GM18870 (cell line): ENCODE data around the gene EME1.

Source experiments
- ATAC-seq: cut with Tn5 transposase; IDR thresholded peaks from one replicate; pipeline ENCODE4 v1.9.1; 2021; ENCODE audit warnings: moderate library complexity; ENCODE audit not compliant: unreplicated experiment

EME1 gene

GRCh38 chr17:50347894-50348291, 25.1 kb upstream of the EME1 start:
- no peak for ATAC-seq

GRCh38 chr17:50348522-50349242, 24.3 kb upstream of the EME1 start:
- ATAC-seq, result no peak

DNA sequence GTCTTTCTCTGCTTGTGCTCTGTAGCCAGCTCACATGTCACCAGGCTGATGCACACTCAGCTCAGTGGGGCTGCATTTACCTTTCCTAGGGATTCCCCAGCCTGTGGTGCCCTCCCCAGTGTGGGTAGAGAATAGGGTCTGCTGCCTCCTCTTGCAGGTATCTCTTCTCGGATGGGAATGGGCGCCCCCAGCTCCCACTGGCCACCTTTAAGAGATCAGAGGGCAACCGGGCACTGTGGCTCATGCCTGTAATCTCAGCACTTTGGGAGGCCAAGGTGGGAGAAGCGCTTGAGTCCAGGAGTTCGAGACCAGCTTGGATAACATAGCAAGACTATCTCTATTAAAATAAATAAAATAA, 23.8 kb upstream of the EME1 start:
- no peak for ATAC-seq

- no peak for ATAC-seq
Observed at GRCh38 chr17:50350733-50351132, 22.3 kb upstream of the EME1 start.

- no peak for ATAC-seq
Observed at GRCh38 chr17:50352072-50352692, 20.8 kb upstream of the EME1 start.

GRCh38 chr17:50352693-50353599, 20.1 kb upstream of the EME1 start:
- ATAC-seq, result no peak

GRCh38 chr17:50353600-50354195, 19.3 kb upstream of the EME1 start:
- ATAC-seq, result no peak

DNA sequence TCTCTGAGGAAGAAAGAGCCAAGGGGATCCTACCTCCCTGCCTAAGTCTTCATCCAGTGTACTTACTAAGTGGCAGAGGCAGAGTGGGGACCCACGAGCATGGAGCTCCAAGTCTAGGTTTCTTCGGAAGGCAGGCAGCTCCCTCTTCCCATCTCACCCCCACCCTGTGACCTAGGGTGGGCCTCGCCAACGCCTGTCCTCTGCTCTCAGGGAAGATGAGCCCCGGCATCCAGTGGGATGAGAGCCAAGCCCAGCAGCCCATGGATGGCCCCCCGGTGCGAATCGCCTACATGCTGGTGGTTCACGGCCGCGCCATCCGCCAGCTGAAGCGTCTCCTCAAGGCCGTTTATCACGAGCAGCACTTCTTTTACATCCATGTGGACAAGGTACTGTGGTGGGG, 18.8 kb upstream of the EME1 start:
- ATAC-seq, result no peak

GRCh38 chr17:50354776-50355175, 18.3 kb upstream of the EME1 start:
- ATAC-seq, result no peak

DNA sequence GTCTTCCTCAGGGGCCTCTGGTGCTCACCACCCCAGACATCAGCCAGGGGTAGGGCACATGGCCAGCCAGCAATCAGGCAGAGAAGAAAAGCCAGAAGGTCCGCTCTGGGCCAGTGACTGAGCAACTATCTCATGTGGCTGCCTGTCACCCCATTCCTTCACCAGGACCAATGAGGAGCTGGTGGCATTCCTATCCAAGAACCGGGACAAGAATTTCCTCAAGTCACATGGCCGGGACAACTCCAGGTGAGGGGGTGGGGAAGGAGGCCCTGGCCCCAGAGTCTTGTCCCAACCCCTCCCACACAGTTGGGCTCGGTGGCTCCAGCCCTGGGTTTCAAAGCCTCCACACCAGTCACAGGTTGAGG, 17.7 kb upstream of the EME1 start:
- no peak for ATAC-seq

DNA sequence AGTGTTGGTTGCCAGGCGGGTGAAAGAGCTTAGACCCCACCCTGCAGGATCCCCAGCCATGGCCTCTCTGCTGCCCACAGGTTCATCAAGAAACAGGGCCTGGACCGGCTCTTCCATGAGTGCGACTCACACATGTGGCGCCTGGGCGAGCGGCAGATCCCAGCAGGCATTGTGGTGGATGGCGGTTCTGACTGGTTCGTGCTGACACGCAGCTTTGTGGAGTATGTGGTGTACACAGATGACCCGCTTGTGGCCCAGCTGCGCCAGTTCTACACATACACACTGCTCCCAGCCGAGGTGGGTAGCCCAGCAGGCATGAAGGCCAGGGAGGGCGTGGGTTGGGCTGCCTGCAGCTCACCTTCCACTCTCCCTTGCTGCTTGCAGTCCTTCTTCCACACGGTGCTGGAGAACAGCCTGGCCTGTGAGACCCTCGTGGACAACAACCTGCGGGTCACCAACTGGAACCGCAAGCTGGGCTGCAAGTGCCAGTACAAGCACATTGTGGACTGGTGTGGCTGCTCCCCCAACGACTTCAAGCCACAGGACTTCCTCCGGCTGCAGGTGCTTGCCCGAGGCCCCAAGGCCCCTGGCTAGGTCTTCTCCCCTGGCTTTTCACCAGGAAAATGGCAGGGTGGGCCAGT, 17.2 kb upstream of the EME1 start:
- no peak for ATAC-seq

DNA sequence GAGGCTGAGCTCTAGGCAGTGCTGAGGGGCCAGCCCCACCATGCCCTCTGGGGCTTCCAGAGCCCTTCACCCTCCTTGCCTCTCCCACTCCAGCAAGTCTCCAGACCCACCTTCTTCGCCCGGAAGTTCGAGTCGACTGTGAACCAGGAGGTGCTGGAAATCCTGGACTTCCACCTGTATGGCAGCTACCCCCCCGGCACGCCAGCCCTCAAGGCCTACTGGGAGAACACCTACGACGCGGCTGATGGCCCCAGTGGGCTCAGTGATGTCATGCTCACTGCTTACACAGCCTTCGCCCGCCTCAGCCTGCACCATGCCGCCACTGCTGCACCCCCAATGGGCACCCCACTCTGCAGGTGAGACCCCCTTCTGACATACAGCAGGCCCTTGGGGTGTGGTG, 16.6 kb upstream of the EME1 start:
- ATAC-seq, result no peak

- no peak for ATAC-seq
Observed at GRCh38 chr17:50356892-50357510, 16.0 kb upstream of the EME1 start.

DNA sequence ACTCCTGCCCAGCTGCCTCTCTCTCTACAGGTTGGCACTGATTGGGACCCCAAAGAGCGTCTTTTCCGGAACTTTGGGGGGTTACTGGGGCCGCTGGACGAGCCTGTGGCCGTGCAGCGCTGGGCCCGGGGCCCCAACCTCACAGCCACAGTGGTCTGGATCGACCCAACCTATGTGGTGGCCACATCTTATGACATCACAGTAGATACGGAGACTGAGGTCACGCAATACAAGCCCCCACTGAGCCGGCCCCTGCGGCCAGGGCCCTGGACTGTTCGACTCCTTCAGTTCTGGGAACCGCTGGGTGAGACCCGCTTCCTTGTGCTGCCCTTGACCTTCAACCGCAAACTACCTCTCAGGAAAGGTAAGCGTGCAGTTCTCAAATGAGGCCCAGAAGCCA, 14.9 kb upstream of the EME1 start:
- no peak for ATAC-seq

GRCh38 chr17:50359005-50359699, 13.9 kb upstream of the EME1 start:
- ATAC-seq, result no peak

DNA sequence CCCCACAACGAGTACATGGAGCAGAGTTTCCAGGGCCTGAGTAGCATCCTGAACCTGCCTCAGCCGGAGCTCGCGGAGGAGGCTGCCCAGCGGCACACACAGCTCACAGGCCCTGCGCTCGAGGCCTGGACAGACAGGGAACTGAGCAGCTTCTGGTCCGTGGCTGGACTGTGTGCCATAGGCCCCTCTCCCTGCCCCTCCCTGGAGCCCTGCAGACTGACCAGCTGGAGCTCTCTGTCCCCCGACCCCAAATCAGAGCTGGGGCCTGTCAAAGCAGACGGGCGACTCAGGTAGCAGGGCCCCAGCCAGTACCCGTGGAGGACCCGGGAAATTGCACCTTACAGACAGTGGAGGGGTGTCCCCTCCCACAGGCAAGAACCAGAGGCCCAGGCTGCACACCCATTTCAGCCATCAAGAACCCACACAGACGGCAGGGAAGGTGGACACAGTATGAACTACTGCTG, 13.0 kb upstream of the EME1 start:
- no peak for ATAC-seq

DNA sequence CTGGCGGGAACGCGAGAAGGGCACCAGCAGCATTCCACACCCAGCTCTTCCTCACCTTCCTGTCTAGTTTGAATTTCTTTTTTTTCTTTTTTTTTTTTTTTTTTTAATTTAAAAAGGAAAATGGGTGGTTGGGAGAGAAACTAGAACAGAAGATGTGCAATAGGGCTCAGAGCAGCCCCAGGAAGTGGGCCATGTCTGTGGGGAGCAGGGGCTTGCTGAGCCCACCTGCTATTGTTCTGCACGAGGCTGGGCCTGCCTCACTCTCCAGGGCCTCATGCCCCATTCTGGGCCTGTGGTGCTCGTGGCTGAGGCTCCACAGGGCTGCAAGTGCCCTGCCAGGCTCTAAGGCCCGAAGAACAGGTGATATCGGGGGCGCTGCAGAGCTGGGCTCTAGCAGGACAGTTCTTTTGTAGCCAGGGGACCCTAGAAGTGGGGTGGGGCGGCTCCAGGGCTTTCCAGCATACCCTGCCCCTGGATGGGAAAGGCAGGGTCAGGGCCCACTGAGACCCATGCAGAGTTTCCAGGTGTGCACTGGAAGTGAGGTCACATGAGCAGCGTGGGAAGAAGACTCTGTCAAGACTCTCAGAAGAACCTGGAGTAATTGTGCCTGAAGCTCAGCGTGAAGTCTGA, 12.4 kb upstream of the EME1 start:
- ATAC-seq, result no peak

DNA sequence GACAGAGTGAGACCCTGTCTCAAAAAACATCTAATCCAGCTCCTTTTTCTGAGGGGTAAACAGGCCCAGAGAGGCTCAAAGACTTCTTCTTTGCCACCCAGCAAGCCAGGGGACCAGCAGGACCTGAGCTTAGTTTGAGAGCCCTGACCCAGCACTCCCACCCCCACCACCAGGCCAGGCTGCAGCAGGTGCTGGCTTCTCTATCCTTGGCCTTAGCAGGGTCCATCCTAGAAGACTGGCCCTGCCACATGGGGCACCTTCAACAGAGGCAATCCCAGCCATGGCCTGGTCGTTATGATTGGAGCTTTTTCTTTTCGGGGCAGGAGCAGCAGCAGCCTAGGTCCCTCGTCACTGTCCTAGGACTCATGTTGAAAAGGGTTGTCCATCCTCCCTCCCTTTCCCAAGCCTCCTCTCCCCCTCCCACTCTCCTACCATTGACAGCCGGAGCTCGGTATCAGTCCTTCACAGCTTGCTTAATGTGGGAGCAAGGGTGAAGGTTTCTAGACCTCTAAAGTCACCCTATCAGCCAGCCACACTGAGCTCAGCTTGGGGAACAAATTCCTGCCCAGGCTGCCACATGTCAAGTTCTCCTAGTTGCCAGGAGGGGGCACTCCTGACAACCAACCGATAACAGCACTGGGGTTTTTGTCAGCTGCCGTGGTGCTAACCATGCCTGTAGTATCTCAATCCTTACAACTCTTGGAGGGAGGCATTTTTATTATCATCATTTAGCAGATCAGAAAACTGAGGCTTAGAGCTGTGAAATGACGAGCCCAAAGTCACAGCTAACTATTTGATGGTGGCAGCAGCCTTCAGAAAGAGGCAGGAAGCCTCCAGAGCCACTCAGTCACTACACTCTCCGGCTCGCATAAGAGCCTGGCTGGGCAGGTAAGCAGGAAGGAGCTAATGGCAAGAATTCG, 11.2 kb upstream of the EME1 start:
- ATAC-seq, result no peak
